ENCODE data around the gene ADCY10. TPM values are rescaled to one million over a fixed set of nuclear protein-coding genes. Genes with fewer than 3 reads are reported as not detected.

ADCY10 gene
- total RNA-seq, 1 donor from 2014 or later, result 0.16 TPM

DNA sequence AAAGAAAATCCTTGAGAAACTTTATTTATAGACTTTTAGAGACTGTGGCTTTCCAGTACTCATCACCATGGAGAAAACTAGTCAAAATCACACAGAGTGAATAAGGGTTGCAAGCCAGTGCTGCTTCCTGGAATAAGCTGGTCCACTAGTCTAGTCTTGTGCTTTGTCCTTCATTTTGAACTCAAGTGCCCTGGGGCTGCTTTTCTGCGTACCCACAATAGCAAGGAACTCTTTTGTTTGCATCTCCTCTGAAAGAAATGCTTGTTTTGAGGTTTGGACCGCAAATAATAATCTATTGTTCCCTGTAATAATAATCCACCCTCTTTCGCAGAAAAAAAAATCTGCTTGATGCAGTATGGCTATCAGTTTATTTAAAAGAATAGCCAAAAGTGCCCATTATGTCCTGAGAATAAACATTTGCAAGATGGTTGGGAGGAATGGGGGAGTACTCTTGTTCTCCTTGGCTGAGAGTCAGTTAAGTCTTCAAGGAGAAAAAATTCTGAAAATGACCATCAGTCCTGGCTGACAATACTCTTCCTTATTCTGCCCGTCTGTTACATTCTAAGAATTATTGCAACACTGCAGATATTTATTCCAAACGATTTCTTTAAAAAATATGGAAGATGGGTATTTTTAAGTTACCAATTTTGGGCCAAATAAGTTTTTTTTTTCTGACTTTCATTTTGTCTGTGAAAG is 150.3 kb downstream of the ADCY10 start:
- intact Hi-C loops (cut with micrococcal nuclease), result no loop called here

DNA sequence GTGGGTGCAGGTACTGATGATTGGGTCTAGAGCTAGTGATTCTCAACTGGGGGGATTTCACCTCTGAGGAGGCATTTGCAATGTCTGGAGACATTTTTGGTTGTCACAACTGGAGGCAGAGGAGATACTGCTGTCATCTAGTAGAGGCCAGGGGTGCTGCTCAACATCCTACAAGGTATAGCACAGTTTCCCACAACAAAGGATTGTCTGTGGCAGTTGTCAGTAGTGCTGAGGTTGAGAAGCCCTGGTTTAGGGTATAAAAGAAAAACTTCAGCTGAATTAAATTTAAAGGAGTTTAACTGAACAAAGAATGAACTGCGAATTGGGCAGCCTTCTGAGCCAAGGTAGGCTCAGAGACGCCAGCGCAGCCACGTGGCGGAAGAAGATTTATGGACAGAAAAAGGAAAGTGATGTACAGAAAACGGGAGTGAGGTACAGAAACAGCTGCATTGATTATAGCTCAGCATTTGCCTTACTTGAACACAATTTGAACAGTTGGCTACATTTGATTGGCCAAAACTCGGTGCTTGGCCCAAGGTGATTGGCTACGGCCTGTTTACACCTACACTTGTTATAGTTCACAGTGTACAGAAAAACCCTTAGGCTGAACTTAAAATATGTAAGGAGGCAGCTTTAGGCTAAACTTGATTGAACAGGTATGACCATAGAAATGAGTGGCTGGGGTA is 151.7 kb downstream of the ADCY10 start:
- intact Hi-C loops (cut with micrococcal nuclease), result no loop called here

DNA sequence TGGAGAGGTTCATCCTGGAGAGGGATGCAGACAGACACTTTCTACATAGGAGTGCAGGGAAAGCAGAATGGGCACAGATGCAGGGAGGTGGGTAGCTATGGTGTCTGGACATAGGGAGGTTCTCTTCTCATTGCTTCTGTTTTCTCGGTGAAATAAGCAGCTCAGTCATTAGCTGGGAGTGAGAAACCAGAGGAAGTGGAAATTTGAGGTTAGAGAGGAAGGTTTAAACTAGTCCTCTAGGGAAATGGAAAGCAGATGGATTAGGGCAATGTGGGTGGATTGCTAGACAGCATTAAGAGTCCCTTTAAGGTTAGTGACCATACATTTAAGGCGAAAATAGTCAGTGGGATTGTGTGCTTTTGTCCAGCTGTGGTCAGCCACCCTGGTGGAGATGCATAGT is 152.5 kb downstream of the ADCY10 start:
- intact Hi-C loops (cut with micrococcal nuclease), result no loop called here

Other genes starting within 250 kb of the ADCY10 start
- gene MPZL1, start 192.2 kb downstream of the ADCY10 start, total RNA-seq, result 17.0 TPM in 2 replicates
- gene DCAF6, start 22.5 kb upstream of the ADCY10 start, total RNA-seq, result 21.0 and 25.1 TPM in 2 replicates
- 45.6 and 52.3 TPM in 2 replicates for gene MPC2, start 22.9 kb upstream of the ADCY10 start, total RNA-seq
- gene GPR161, start 222.8 kb upstream of the ADCY10 start, total RNA-seq, result 0.30 and 0.36 TPM in 2 replicates